GM15510 (cell line): ENCODE data around the gene SLC6A18.

ENCODE experiments used
- POLR2A ChIP-seq: IDR thresholded peaks from 3 replicates; pipeline ENCODE4 v1.6.1; 2011; ENCODE audit warnings: borderline replicate concordance; ENCODE audit not compliant: insufficient read length; ENCODE audit errors: extremely low read depth

SLC6A18 gene, protein sequence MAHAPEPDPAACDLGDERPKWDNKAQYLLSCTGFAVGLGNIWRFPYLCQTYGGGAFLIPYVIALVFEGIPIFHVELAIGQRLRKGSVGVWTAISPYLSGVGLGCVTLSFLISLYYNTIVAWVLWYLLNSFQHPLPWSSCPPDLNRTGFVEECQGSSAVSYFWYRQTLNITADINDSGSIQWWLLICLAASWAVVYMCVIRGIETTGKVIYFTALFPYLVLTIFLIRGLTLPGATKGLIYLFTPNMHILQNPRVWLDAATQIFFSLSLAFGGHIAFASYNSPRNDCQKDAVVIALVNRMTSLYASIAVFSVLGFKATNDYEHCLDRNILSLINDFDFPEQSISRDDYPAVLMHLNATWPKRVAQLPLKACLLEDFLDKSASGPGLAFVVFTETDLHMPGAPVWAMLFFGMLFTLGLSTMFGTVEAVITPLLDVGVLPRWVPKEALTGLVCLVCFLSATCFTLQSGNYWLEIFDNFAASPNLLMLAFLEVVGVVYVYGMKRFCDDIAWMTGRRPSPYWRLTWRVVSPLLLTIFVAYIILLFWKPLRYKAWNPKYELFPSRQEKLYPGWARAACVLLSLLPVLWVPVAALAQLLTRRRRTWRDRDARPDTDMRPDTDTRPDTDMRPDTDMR

DNA sequence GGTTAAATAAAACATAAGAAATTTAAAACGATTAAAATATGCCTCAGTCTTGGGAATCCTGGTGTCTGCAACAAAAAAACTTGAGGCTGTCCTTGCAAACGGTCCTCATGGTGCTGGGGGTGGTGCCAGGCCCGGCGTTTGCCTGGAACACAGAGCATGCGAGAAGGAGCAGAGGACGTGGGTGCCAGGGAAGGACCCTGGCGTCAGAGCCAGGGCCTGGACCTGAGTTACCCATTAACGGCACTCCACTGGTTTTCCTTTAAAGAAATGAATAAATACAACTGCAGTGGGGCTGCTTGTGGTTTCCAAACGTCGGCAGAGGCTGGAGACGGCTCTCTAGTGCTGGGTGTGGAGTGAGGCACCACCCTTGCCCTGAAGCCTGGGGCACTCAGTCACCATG lies at the start of gene SLC6A18:
Gene SLC6A18 (plus strand): TSS at position 301 of the 400 bp plus-strand sequence. CDS start 97 bp downstream, at position 398.
- TF ChIP-seq POLR2A: no peak

DNA sequence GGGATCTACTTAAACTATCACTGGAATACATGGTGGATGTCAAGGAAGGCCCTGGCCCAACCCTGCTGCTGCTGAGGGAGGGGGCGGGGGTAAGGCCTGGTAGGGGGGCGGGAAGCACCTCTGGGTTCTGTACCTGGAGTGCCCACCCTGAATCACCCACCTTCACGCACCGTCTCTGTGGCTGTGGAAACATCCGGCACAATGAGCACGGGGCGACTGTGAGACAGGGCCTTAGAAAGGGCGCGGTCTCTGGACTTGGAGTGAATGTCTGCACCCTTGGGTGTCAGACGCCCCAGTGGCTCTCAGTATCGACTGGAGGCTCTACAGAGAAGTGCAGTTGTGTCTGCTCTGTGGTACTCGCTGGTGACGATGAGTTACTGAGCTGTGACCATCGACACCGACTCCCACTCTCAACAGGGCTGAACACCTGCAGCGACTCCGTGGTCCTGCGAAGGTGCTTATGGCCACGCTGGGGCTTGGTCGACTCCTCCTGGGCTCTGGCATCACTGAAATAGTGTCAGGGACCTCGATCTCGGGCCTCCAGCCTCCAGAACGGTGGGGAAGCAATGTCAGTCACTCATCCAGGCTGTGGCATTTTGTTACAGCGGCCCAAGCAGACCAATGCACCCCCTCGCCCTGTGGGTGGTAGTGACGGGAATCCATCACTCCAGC lies 49.2 kb upstream of the SLC6A18 start:
- no peak for TF ChIP-seq POLR2A

DNA sequence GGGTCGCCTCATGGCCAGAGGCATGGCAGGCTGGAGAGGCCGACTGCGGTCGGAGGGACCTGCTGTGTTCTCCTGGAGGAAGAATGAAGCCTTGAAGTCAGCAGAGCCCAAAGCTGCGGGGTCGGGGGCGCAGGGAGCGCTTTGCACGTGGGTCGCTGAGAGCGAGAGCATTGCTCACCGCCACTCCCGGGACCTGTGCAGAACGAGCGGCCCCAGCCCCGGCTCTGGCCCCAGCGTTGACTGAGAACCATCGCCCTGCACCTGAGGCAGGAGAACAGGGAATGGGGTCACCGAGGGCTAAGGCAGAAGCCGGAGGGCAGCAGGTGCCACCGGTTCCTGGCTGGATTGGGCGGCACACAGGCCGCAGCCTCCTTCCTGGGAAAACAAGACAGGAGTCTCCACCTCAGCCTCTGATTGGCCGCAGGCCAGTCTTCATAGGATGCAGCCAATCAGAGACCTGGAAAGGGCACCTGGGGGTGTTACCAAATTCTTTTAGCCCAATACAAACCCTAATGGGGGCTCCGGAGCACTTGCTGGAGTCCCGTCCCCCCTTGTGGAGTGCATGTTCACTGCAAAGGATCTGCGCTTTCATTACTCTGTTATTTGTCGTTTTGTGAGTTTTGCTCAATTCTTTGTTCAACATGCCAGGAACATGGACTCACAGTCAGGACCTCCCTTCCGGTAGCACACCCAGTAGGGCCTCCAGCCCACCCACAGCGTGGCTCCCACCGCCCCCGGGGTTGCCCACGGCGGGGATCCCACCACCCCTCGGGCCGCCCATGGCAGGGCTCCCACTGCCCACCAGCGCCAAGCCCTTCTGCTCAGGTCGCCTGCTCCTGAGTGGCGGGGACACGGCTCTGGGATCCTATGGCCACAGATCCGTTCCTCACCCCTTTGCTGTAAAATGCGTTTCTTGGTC lies 48.4 kb upstream of the SLC6A18 start:
- no peak for TF ChIP-seq POLR2A

DNA sequence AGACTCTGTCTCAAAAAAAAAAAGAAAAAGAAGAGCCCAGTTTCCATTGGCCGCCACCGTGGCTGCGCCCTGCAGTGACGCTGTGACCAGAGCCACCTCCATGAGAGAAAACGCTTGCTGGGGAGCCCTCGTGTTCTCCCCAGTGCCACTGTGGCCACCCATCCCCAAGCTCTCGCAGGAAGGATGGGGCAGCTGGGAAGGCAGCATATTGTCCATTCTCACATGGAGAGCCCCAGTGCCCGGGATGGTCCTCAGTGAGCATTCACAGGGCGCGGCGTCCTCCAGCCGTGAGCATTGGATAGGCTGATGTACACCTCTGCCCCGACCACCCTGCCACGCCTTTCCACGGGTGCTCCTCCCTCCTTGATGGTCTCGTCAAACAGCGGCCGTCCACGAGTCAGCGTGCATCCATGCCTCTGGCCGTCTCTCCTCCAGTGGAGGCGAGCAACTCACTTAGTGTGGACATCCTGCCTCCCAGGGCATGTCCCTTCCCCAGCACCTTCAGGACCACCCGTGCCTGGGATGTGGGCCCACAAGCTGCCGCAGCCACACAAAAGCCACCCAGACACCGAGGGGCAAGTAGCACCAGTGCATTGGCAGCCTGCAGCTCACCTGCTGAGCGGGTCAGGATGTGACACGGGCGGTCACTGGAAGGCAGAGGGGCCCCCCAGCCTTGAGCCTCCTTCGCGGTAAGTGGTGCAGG lies 47.2 kb upstream of the SLC6A18 start:
- TF ChIP-seq POLR2A: no peak

DNA sequence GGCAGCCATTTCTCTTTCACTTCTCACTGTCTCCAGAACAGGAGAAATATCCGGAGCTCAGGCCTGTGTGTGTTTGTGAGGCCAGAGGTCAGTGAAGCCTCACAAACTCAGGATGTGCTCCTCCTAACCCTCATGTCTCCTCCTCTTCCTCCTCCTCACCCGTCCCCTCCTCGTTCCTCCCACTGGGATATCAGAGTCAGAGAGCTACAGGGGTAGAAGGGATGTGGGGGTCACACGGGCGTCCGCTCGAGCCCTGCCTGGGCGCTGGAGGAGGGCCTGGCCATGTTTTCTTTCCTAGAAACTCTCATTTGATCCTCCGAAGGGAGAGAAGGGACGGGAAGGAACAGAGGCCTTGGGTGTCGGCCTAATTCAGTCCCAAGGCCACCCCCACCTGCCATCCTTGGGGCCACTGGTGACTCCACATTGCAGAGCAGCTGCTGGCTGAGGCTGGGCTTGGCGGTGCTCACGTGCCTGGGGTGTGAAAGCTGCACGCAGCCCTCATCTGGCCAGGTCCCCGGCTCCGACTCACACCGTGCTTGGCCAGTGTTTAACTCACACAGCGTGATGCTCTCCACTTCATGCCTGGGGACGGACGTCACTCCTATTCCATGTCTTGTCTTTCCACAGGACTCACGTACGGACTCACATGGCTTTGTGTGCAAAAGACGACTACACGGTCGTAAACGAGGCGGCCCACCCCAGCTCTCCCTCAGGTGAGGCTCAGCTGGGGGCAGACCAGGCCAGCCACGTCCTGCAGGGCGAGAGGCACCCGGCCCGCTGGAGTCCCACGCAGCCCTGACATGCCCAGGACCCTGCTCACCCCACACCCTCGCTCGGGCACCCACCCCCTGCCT lies 46.4 kb upstream of the SLC6A18 start:
- TF ChIP-seq POLR2A: no peak

DNA sequence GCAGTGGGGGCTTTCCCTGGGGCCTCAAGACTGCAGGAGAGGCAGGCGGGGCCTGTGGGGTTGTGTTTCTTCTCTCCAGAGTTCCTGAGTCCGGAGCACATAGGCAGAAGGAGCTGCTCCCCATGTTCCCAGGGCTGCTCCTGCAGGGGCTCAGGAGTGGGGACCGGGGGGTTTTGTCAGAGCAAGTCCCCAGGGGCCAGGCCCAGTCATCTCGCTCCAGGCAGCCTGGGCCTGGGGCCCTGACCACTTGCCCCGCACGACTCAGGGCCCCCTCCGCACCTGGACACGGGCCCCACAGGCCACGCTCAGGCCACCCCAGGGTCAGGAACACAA lies 45.8 kb upstream of the SLC6A18 start:
- no peak for TF ChIP-seq POLR2A

DNA sequence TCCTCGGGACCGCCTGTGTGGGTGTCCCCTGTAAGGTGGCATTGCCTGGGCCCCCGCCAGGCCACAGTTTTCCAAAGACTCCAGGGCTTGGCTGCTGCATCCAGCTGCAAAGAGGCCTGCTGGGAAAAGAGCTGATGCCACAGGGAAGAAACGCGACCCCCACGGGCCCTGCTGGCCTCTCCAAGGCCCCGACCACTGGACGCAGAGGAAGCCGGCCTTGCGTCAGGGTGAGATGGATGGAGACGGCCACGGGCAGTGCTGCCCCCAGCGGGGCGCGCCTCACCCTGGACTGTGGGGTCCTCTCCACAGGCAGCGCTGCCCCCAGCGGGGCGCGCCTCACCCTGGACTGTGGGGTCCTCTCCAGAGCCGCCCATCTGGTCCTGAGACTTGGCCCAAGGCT lies 45.1 kb upstream of the SLC6A18 start:
- no peak for TF ChIP-seq POLR2A

DNA sequence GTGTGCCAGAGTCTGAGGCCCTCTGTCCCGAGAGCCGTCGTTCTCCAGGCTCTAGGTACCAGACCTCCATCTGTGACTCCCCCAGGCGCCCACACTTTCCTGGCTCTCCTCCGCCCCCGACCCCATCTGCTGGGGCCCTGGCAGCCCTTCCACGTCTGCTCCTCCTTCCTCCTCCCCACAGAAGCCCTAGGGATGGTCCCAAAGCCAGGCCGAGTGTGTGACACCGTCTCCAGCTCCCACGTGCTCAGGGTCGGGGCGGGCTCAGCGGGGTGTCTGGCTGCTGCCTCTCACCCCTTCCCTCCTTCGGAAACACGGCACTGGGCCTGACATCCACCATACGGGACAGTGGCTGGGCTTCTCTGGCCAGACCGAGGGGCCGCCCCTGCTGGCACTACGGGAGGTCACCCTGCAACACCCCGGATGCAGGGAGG lies 44.3 kb upstream of the SLC6A18 start:
- TF ChIP-seq POLR2A: no peak

DNA sequence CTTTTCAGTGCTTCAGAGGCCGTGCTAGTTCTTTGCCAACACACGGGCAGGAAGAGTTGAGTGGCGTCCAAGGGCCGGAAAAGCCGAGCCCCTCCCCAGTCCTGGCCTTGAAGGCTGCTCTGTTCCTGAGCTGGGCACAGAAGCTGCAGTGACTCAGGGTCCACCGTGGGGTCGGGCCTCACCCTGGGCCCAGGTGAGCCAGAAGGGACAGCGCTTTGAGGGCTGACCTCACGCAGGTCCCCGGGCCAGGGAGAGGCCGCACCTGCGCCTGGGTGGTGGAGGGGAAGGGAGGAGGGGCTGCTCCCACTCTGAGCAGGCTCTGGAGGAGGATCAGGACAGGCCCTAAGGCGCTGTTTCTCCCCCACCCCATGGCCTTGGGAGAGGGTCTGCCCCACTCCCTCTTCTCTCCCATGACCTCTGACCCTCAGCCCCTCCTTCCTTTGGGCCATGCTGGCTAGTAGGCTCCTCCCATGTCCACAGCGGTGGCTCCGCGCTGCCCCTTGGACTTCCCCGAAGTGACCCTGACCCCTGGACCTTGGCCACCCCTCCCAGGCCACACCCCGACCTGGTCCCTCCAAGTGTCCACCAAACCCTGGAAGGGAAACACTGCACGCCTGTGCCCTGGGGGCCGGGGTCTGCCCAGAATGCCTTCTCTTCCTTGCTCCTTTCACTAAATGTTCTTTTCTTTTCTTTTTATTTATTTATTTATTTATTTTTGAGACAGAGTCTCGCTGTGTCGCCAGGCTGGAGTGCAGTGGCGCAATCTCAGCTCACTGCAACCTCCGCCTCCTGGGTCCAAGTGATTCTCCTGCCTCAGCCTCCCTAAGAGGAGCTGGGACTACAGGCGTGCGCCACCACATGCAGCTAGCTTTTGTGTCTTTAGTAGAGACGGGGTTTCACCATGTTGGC lies 43.5 kb upstream of the SLC6A18 start:
- no peak for TF ChIP-seq POLR2A

DNA sequence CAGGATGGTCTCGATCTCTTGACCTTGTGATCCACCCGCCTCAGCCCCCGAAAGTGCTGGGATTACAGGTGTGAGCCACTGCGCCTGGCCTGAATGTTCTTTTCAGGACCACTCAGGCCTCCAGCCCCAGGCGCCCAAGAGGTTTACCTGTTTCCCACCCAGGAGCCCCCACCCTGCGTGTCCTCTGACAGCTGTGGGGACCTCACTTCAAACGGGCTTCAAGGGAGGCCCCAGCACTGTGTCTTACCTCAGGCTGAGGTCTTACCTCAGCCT lies 42.9 kb upstream of the SLC6A18 start:
- no peak for TF ChIP-seq POLR2A

DNA sequence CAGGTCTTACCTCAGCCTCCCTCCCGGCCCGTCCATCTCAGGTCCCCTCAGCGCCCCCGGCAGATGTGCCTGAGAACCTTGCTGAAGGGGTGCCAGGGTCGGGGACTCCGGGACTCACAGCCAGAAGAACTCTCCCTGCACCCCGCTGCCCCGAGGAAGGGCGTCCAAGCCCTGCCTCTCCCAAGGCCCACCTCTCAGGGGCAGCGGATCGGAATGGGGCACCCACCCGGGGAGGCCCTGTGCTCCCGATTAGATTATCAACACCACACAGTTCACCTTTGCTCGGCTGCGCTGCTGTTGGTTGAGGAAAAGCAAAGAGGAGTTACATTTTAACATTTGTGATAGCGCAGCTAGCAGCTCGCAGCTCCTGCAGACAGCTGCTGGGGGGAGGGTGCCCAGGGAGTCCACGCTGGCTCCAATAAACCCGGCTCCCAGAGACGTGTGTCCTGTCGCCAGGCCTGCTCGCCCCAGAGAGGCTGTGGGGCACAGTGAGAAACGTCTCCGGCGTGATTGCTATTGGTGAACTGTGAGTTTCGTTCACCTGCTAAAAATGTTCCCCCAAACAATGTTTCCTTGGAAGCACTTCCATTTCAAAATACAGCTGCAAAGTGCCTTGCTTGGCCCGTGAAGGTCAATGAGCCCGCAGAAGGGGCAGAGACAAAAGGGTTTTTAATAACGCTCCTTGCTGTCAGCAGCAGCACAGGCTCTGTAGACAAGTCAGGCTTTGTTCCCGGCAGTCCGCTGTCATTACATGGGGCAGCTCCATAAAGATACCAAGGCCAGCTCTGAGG lies 42.4 kb upstream of the SLC6A18 start:
- TF ChIP-seq POLR2A: no peak

DNA sequence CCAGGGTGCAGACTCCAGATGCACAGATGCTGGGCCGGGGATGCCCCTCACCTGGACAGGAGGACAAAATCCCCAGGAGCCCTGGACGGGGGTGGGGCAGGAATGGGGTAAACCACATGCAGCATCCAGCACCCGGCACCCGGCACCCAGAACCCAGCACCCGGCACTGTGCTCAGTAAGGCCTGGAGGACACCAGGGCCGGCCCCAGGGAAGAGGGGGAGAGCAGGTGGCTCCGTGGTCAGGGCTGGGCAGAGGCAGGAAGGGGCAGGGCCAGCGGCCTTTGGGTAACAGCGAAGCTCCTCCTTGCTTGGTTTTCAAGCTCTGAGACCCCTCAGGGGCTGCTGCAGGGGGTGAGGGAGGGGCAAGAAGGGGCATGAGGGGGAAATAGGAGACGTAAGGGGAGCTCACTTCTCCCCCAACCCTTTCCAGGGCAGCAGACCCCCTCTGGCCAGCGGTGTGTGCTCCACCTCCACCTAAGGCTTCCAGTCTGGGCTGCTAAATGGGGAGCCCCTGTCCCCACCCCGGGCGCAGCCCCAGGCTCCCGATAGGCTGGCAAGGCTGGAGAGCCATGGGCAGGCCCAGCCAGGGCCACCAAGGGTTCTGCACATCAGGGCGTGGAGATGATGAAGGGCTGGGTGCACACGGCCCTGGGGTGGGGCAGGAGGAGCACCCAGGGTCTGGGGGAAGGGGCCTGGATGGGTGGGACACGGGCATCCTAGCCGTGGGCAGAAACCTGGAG lies 41.6 kb upstream of the SLC6A18 start:
- no peak for TF ChIP-seq POLR2A

DNA sequence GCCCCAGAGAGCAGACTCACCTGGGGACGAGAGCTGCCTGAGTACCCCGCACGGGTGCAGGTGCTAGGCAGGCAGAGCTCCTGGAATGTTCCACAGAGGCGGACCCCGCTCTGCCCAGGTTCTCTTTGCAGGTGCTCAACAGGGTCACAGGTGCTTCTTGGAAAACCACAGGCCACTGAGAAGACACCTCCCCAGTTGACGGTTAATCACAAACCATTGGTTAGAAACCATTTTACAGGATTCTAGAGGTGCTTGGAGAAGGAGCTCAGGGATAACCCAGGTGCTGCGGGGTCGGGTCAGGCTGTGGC lies 41.1 kb upstream of the SLC6A18 start:
- TF ChIP-seq POLR2A: no peak
